ENCODE results near the gene GPR26. TPM values are rescaled to one million over a fixed set of nuclear protein-coding genes. Genes with fewer than 3 reads are reported as not detected.

The GPR26 gene, protein sequence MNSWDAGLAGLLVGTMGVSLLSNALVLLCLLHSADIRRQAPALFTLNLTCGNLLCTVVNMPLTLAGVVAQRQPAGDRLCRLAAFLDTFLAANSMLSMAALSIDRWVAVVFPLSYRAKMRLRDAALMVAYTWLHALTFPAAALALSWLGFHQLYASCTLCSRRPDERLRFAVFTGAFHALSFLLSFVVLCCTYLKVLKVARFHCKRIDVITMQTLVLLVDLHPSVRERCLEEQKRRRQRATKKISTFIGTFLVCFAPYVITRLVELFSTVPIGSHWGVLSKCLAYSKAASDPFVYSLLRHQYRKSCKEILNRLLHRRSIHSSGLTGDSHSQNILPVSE
- total RNA-seq = not detected
- polyA plus RNA-seq = not detected
- long read RNA-seq, donor 1 = 0 reads
- long read RNA-seq, donor 2 = 0 reads
- long read RNA-seq, donor 3 = 0 reads
- long read RNA-seq, donor 4 = 0 reads
- long read RNA-seq, donor 5 = 0 reads

DNA sequence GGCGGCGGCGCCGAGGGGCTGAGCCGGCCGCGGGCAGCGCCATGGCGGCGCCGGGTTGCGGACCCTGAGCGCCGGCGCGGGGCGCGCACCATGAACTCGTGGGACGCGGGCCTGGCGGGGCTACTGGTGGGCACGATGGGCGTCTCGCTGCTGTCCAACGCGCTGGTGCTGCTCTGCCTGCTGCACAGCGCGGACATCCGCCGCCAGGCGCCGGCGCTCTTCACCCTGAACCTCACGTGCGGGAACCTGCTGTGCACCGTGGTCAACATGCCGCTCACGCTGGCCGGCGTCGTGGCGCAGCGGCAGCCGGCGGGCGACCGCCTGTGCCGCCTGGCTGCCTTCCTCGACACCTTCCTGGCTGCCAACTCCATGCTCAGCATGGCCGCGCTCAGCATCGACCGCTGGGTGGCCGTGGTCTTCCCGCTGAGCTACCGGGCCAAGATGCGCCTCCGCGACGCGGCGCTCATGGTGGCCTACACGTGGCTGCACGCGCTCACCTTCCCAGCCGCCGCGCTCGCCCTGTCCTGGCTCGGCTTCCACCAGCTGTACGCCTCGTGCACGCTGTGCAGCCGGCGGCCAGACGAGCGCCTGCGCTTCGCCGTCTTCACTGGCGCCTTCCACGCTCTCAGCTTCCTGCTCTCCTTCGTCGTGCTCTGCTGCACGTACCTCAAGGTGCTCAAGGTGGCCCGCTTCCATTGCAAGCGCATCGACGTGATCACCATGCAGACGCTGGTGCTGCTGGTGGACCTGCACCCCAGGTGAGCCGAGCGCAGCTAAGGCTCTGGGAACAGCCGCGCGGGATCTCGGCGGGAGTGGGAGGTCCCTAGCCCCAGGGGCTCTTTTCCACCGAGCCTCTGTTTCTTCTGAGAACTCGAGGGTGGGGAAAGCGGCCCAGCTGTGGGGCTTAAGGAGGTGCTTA lies at the start of gene GPR26:
Gene GPR26 (plus strand): TSS at position 38 of the 919 bp plus-strand sequence. CDS start 53 bp downstream, at position 91.
- Histone ChIP-seq H3K9me3 (ENCODE audit: control insufficient read depth in 4 of 4, insufficient read depth in 3 of 4, low read length in 3 of 4) (peaks cover 0 to 12% (median 0%) of the 10 kb centered on the region in 4 donors), H3K9ac (ENCODE audit: insufficient read depth in 1 of 2, low read length in 2 of 2) (no peak within 1 kb of the TSS), H3K4me3 (no peak within 1 kb of the TSS), H3K36me3 (ENCODE audit: control insufficient read depth in 4 of 4, insufficient read depth in 4 of 4, low read length in 4 of 4) (no peaks in the 10 kb centered on the region), H3K27ac (ENCODE audit: low read depth in 1 of 2, low read length in 1 of 2) (no peak within 1 kb of the TSS), H3K27me3 (ENCODE audit: control insufficient read depth in 3 of 3, insufficient read depth in 3 of 3, low read length in 2 of 3) (peaks cover 17 to 37% (median 21%) of the 10 kb centered on the region in 3 donors), H3K4me1 (ENCODE audit: control insufficient read depth in 5 of 5, insufficient read depth in 5 of 5, low read length in 5 of 5) (peaks cover 0 to 2% (median 0%) of the 10 kb centered on the region in 5 donors)
- TF ChIP-seq, protein P1, sequence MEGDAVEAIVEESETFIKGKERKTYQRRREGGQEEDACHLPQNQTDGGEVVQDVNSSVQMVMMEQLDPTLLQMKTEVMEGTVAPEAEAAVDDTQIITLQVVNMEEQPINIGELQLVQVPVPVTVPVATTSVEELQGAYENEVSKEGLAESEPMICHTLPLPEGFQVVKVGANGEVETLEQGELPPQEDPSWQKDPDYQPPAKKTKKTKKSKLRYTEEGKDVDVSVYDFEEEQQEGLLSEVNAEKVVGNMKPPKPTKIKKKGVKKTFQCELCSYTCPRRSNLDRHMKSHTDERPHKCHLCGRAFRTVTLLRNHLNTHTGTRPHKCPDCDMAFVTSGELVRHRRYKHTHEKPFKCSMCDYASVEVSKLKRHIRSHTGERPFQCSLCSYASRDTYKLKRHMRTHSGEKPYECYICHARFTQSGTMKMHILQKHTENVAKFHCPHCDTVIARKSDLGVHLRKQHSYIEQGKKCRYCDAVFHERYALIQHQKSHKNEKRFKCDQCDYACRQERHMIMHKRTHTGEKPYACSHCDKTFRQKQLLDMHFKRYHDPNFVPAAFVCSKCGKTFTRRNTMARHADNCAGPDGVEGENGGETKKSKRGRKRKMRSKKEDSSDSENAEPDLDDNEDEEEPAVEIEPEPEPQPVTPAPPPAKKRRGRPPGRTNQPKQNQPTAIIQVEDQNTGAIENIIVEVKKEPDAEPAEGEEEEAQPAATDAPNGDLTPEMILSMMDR (IDR thresholded peaks at IDR 0.05; ENCODE audit: control extremely low read depth, extremely low read depth) = no peak
- DNase-seq = peak in 2 of 3 donors; percentile 7 to 19
- ATAC-seq (ENCODE audit: insufficient read depth, low FRiP score) = no peak
- WGBS, 2 donors = 37 to 42% methylated on average over 79 to 101 of the region's 101 CpGs

DNA sequence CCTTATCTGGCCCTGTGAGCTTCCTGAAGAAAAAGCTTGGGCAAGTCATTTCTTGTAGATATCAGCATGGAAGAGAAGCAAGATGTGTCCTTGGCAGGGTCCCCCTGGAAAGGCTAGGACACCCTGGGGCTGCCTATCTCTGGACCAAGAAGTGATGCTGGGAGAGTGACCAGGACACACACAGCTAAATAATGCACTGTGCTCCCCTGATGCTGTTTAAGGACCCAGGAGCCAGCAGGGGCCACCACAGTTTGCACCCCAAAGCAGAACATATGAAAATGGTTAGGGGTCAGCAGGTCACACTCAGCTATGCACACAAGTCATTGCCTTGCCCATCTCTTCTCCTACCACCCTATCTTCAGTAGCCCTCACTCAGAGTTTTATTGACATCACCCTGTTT lies 47.9 kb upstream of the GPR26 start:
- TF ChIP-seq, protein P1 (IDR thresholded peaks at IDR 0.05; ENCODE audit: control extremely low read depth, extremely low read depth) = no peak
- Histone ChIP-seq H3K27me3 (ENCODE audit: control insufficient read depth in 3 of 3, insufficient read depth in 3 of 3, low read length in 2 of 3) (peaks cover 0 to 2% (median 0%) of the 10 kb centered on the region in 3 donors), H3K9ac (ENCODE audit: insufficient read depth in 1 of 2, low read length in 2 of 2) (no peak overlapping the region), H3K27ac (ENCODE audit: low read depth in 1 of 2, low read length in 1 of 2) (no peak overlapping the region), H3K4me1 (ENCODE audit: control insufficient read depth in 5 of 5, insufficient read depth in 5 of 5, low read length in 5 of 5) (no peaks in the 10 kb centered on the region), H3K9me3 (ENCODE audit: control insufficient read depth in 4 of 4, insufficient read depth in 3 of 4, low read length in 3 of 4) (peaks cover 0 to 3% (median 0%) of the 10 kb centered on the region in 4 donors), H3K4me3 (no peak overlapping the region), H3K36me3 (ENCODE audit: control insufficient read depth in 4 of 4, insufficient read depth in 4 of 4, low read length in 4 of 4) (no peaks in the 10 kb centered on the region)
- DNase-seq (no peak), ATAC-seq (ENCODE audit: insufficient read depth, low FRiP score) (no peak)

DNA sequence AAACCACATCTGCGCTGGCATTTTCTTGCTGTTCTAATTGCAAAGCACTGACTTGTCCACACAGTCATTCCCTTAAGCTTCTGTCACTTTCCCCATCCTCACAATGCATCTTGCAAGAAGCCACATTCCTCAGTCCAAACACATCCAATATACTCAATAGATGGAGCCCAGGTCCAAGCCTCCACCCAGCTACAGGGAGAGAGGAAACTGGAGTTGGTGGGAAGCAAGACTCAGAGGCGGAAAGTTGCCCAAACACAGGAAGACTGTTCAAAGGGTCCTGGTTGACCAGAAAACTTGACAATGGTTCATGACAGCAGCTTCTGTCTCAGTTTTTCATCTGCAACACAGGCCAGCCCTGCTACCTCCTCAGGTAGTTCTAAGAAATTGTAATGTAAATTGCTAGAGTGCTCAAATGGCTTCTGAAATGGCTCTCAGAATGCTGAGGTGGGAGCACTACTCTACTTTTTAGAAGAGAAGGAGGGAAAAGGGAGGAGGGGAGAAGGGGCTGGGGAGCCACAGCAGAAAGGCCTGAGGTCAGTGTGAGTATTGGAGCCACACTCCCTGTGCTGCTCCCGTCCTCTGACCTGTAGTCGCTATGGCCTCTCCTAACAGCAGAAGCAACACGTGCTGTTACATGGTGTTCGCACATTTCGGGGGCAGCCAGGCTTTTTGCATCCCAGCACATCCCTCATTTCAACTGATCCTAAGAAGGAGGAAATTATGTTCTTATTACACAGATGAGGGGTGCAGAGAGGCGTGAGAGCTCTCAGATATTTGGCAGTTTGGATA lies 46.9 kb upstream of the GPR26 start:
- H3K27ac ChIP-seq (ENCODE audit: low read depth in 1 of 2, low read length in 1 of 2) = no peak overlapping the region
- H3K9ac ChIP-seq (ENCODE audit: insufficient read depth in 1 of 2, low read length in 2 of 2) = no peak overlapping the region
- WGBS, 2 donors = 85 to 93% methylated on average over 8 of the region's 8 CpGs
- no peaks in the 10 kb centered on the region for H3K9me3 ChIP-seq (ENCODE audit: control insufficient read depth in 4 of 4, insufficient read depth in 3 of 4, low read length in 3 of 4)
- TF ChIP-seq, protein P1 (IDR thresholded peaks at IDR 0.05; ENCODE audit: control extremely low read depth, extremely low read depth) = no peak
- no peaks in the 10 kb centered on the region for H3K4me1 ChIP-seq (ENCODE audit: control insufficient read depth in 5 of 5, insufficient read depth in 5 of 5, low read length in 5 of 5)
- H3K27me3 ChIP-seq (ENCODE audit: control insufficient read depth in 3 of 3, insufficient read depth in 3 of 3, low read length in 2 of 3) = peaks cover 0 to 2% (median 0%) of the 10 kb centered on the region in 3 donors
- ATAC-seq (ENCODE audit: insufficient read depth, low FRiP score) (no peak), DNase-seq (no peak)
- no peaks in the 10 kb centered on the region for H3K36me3 ChIP-seq (ENCODE audit: control insufficient read depth in 4 of 4, insufficient read depth in 4 of 4, low read length in 4 of 4)
- no peak overlapping the region for H3K4me3 ChIP-seq
